Neural cell (in vitro differentiated cells): ENCODE data around the gene PFDN2. TPM values are rescaled to one million over a fixed set of nuclear protein-coding genes. Genes with fewer than 3 reads are reported as not detected.

Experiments used
- H2AFZ ChIP-seq: fragments of 200-600, 300-800 bp; sonication (generic), shearing (Covaris generic); 2 replicates; pipeline ENCODE4 v1.6.0; 2014; ENCODE audit warnings: low read depth, mild to moderate bottlenecking, antibody characterized with exemption, low read length, moderate library complexity
- H3F3A ChIP-seq: fragments of 200-600 bp; shearing (Covaris generic); 2 replicates; pipeline ENCODE4 v1.6.1; 2016; ENCODE audit warnings: mild to moderate bottlenecking, moderate library complexity, mixed read lengths, antibody characterized with exemption, low read length; ENCODE audit not compliant: insufficient read depth, poor library complexity, severe bottlenecking
- H3K27ac ChIP-seq: fragments of 200-600, 300-800 bp; sonication (generic), shearing (Covaris generic); 2 replicates; pipeline ENCODE4 v1.5.1; 2014; ENCODE audit warnings: mild to moderate bottlenecking, low read length, moderate library complexity
- H3K27me3 ChIP-seq: fragments of 300-800, 200-600 bp; sonication (generic), shearing (Covaris generic); 2 replicates; pipeline ENCODE4 v1.6.0; 2014; ENCODE audit warnings: mild to moderate bottlenecking, low read depth, low read length, moderate library complexity; ENCODE audit not compliant: insufficient read depth
- H3K36me3 ChIP-seq: fragments of 300-800, 200-600 bp; sonication (generic), shearing (Covaris generic); 2 replicates; pipeline ENCODE4 v1.5.1; 2014; ENCODE audit warnings: mild to moderate bottlenecking, antibody characterized with exemption, low read length, moderate library complexity; ENCODE audit not compliant: insufficient read depth
- H3K4me2 ChIP-seq: fragments of 300-800, 200-600 bp; sonication (generic), shearing (Covaris generic); 2 replicates; pipeline ENCODE4 v1.6.0; 2014; ENCODE audit warnings: mild to moderate bottlenecking, low read length
- H3K4me3 ChIP-seq: fragments of 300-800, 200-600 bp; sonication (generic), shearing (Covaris generic); 2 replicates; pipeline ENCODE4 v1.5.1; 2014; ENCODE audit warnings: mild to moderate bottlenecking, low read length, moderate library complexity
- H3K79me2 ChIP-seq: fragments of 200-600 bp; shearing (Covaris generic); replicated peaks from 2 replicates; pipeline ENCODE4 v1.6.0; 2014; ENCODE audit warnings: mild to moderate bottlenecking, low read length, moderate library complexity; ENCODE audit not compliant: insufficient read depth
- H3K9ac ChIP-seq: fragments of 300-800, 200-600 bp; sonication (generic), shearing (Covaris generic); 2 replicates; pipeline ENCODE4 v1.6.1; 2016; ENCODE audit warnings: mild to moderate bottlenecking, low read length, mixed read lengths
- H3K9me2 ChIP-seq: fragments of 200-600 bp; shearing (Covaris generic); 2 replicates; pipeline ENCODE4 v1.6.1; 2016; ENCODE audit warnings: mild to moderate bottlenecking, low read length, mixed read lengths; ENCODE audit not compliant: insufficient read depth
- H3K9me3 ChIP-seq: fragments of 200-600, 300-800 bp; sonication (generic), shearing (Covaris generic); 2 replicates; pipeline ENCODE4 v1.6.1; 2016; ENCODE audit warnings: mild to moderate bottlenecking, mixed run types, low read length, moderate library complexity, mixed read lengths
- H4K20me1 ChIP-seq: fragments of 200-600 bp; shearing (Covaris generic); 2 replicates; pipeline ENCODE4 v1.6.1; 2016; ENCODE audit warnings: mild to moderate bottlenecking, mixed run types; ENCODE audit not compliant: insufficient read depth
- CTCF ChIP-seq: fragments of 450-650 bp; IDR thresholded peaks from 2 replicates; pipeline ENCODE4 v1.5.1; 2014; ENCODE audit warnings: antibody characterized with exemption, mild to moderate bottlenecking, moderate library complexity; ENCODE audit not compliant: poor library complexity, severe bottlenecking
- EP300 ChIP-seq: fragments of 450-650 bp; conservative IDR thresholded peaks from 2 replicates; pipeline ENCODE4 v1.6.1; 2014; ENCODE audit warnings: antibody characterized with exemption, mild to moderate bottlenecking, moderate library complexity; ENCODE audit not compliant: poor library complexity, severe bottlenecking
- EZH2 ChIP-seq: fragments of 200-600, 300-800 bp; shearing (Covaris generic), sonication (generic); IDR thresholded peaks from 2 replicates; pipeline ENCODE4 v1.6.1; 2014; ENCODE audit warnings: antibody characterized with exemption, low read length, borderline replicate concordance, mild to moderate bottlenecking; ENCODE audit not compliant: insufficient read depth, poor library complexity, severe bottlenecking
- MXI1 ChIP-seq: fragments of 450-650 bp; conservative IDR thresholded peaks from 2 replicates; pipeline ENCODE4 v1.6.1; 2014; ENCODE audit warnings: antibody characterized with exemption, mild to moderate bottlenecking; ENCODE audit not compliant: poor library complexity, severe bottlenecking
- POLR2AphosphoS5 ChIP-seq: IDR thresholded peaks from 2 replicates; pipeline ENCODE4 v1.6.1; 2012
- RAD21 ChIP-seq: fragments of 450-650 bp; conservative IDR thresholded peaks from 2 replicates; pipeline ENCODE4 v1.6.1; 2014; ENCODE audit warnings: antibody characterized with exemption, mild to moderate bottlenecking, moderate library complexity
- REST ChIP-seq: IDR thresholded peaks from 2 replicates; pipeline ENCODE4 v1.6.1; 2012; ENCODE audit warnings: borderline replicate concordance
- SMC3 ChIP-seq: fragments of 450-650 bp; conservative IDR thresholded peaks from 2 replicates; pipeline ENCODE4 v1.6.1; 2014; ENCODE audit warnings: antibody characterized with exemption, mild to moderate bottlenecking, moderate library complexity; ENCODE audit not compliant: poor library complexity
- TAF1 ChIP-seq: IDR thresholded peaks from 2 replicates; pipeline ENCODE4 v1.6.1; 2012; ENCODE audit warnings: low read depth
- polyA plus RNA-seq: library from polyadenylated mRNA; depleted of rRNA; stranded (reverse); fragments of >200 nt; gene quantifications from 2 replicates; pipeline ENCODE4 v1.2.3, GENCODE V29; 2014

Gene PFDN2
- polyA plus RNA-seq, 1 donor from 2014 or later = 193 TPM

GRCh38 chr1:161100556-161100955 is 17.3 kb downstream of the PFDN2 start:
- Histone ChIP-seq H3K27ac (no peak overlapping the region), H3F3A (no peaks in the 10 kb centered on the region), H3K36me3 (no peaks in the 10 kb centered on the region), H3K4me3 (no peak overlapping the region), H3K79me2 (peaks cover 4% of the 10 kb centered on the region), H3K27me3 (no peaks in the 10 kb centered on the region), H3K9me2 (no peaks in the 10 kb centered on the region), H3K9ac (no peak overlapping the region), H4K20me1 (no peaks in the 10 kb centered on the region), H3K4me2 (no peak overlapping the region), H3K9me3 (no peaks in the 10 kb centered on the region), H2AFZ (no peak overlapping the region)
- no peak for TF ChIP-seq EZH2
- no peak for TF ChIP-seq MXI1
- no peak for TF ChIP-seq RAD21
- TF ChIP-seq POLR2AphosphoS5 = no peak
- no peak for TF ChIP-seq SMC3
- TF ChIP-seq CTCF = no peak

- no peak for TF ChIP-seq MXI1
- no peak for TF ChIP-seq EP300
- TF ChIP-seq REST = no peak
- TF ChIP-seq SMC3 = no peak
- no peak for TF ChIP-seq TAF1
- TF ChIP-seq EZH2 = no peak
- TF ChIP-seq POLR2AphosphoS5 = no peak
- no peak for TF ChIP-seq RAD21
- Histone ChIP-seq H3F3A (no peaks in the 10 kb centered on the region), H3K9me3 (no peaks in the 10 kb centered on the region), H3K9me2 (no peaks in the 10 kb centered on the region), H3K79me2 (peaks cover 4% of the 10 kb centered on the region), H3K9ac (peak overlapping the region; percentile 78), H3K4me3 (peak overlapping the region; percentile 78), H2AFZ (no peak overlapping the region), H4K20me1 (no peaks in the 10 kb centered on the region), H3K36me3 (no peaks in the 10 kb centered on the region), H3K27ac (peak overlapping the region; percentile 85), H3K4me2 (peak overlapping the region; percentile 76), H3K27me3 (no peaks in the 10 kb centered on the region)
Observed at GRCh38 chr1:161099090-161099802, 18.6 kb downstream of the PFDN2 start.
